HEK293 (cell line): ENCODE results near the gene ELOVL6.

Experiments used
- CTCF ChIP-seq: fragments of 450-650 bp; formaldehyde crosslinking; IDR thresholded peaks from 2 replicates; pipeline ENCODE4 v1.5.1; 2016; ENCODE audit warnings: missing biosample characterization, missing genetic modification characterization
- KLF1 ChIP-seq: fragments of 450-650 bp; formaldehyde crosslinking; IDR thresholded peaks from 2 replicates; pipeline ENCODE4 v1.5.1; 2016; ENCODE audit warnings: missing biosample characterization, missing genetic modification characterization
- KLF9 ChIP-seq: fragments of 450-650 bp; formaldehyde crosslinking; IDR thresholded peaks from 2 replicates; pipeline ENCODE4 v1.5.1; 2016; ENCODE audit warnings: missing biosample characterization, missing genetic modification characterization, low read depth
- PRDM1 ChIP-seq: fragments of 450-650 bp; formaldehyde crosslinking; IDR thresholded peaks from 2 replicates; pipeline ENCODE4; 2016; ENCODE audit warnings: missing biosample characterization, missing genetic modification characterization
- RBAK ChIP-seq: fragments of 450-650 bp; formaldehyde crosslinking; IDR thresholded peaks from 2 replicates; pipeline ENCODE4 v1.5.1; 2016; ENCODE audit warnings: missing biosample characterization, missing genetic modification characterization
- REPIN1 ChIP-seq: fragments of 450-650 bp; formaldehyde crosslinking; IDR thresholded peaks from 2 replicates; pipeline ENCODE4 v1.5.1; 2017; ENCODE audit warnings: missing biosample characterization, missing genetic modification characterization, low read depth
- SP3 ChIP-seq: fragments of 450-650 bp; formaldehyde crosslinking; IDR thresholded peaks from 2 replicates; pipeline ENCODE4 v1.5.1; 2016; ENCODE audit warnings: missing biosample characterization, missing genetic modification characterization
- TSHZ1 ChIP-seq: fragments of 450-650 bp; formaldehyde crosslinking; IDR thresholded peaks from 2 replicates; pipeline ENCODE4 v1.5.1; 2016; ENCODE audit warnings: missing biosample characterization, missing genetic modification characterization, borderline replicate concordance
- ZBTB49 ChIP-seq: fragments of 450-650 bp; formaldehyde crosslinking; IDR thresholded peaks from 2 replicates; pipeline ENCODE4 v1.5.1; 2016; ENCODE audit warnings: missing biosample characterization, missing genetic modification characterization, low read depth
- ZFP3 ChIP-seq: fragments of 450-650 bp; formaldehyde crosslinking; IDR thresholded peaks from 2 replicates; pipeline ENCODE4 v1.5.1; 2016; ENCODE audit warnings: low read depth, missing biosample characterization, missing genetic modification characterization
- ZNF132 ChIP-seq: fragments of 450-650 bp; formaldehyde crosslinking; IDR thresholded peaks from 2 replicates; pipeline ENCODE4 v1.5.1; 2017; ENCODE audit warnings: missing biosample characterization, missing genetic modification characterization, borderline replicate concordance
- ZNF157 ChIP-seq: fragments of 450-650 bp; formaldehyde crosslinking; IDR thresholded peaks from 2 replicates; pipeline ENCODE4 v1.5.1; 2016; ENCODE audit warnings: missing biosample characterization, missing genetic modification characterization
- ZNF2 ChIP-seq: fragments of 450-650 bp; formaldehyde crosslinking; IDR thresholded peaks from 2 replicates; pipeline ENCODE4 v1.5.1; 2016; ENCODE audit warnings: missing biosample characterization, missing genetic modification characterization
- ZNF280D ChIP-seq: fragments of 450-650 bp; formaldehyde crosslinking; IDR thresholded peaks from 2 replicates; pipeline ENCODE4 v1.5.1; 2016; ENCODE audit warnings: missing biosample characterization, missing genetic modification characterization
- ZNF335 ChIP-seq: fragments of 450-650 bp; formaldehyde crosslinking; conservative IDR thresholded peaks from 2 replicates; pipeline ENCODE4 v1.5.1; 2016; ENCODE audit warnings: missing biosample characterization, missing genetic modification characterization
- ZNF366 ChIP-seq: fragments of 450-650 bp; formaldehyde crosslinking; conservative IDR thresholded peaks from 2 replicates; pipeline ENCODE4 v1.5.1; 2016; ENCODE audit warnings: missing biosample characterization, missing genetic modification characterization
- ZNF404 ChIP-seq: fragments of 450-650 bp; formaldehyde crosslinking; IDR thresholded peaks from 2 replicates; pipeline ENCODE4 v1.5.1; 2017; ENCODE audit warnings: missing biosample characterization, missing genetic modification characterization
- ZNF555 ChIP-seq: fragments of 450-650 bp; formaldehyde crosslinking; conservative IDR thresholded peaks from 2 replicates; pipeline ENCODE4 v1.5.1; 2017; ENCODE audit warnings: missing biosample characterization, mild to moderate bottlenecking, missing genetic modification characterization, inconsistent platforms
- ZNF610 ChIP-seq: fragments of 450-650 bp; formaldehyde crosslinking; IDR thresholded peaks from 2 replicates; pipeline ENCODE4 v1.5.1; 2016; ENCODE audit warnings: missing biosample characterization, missing genetic modification characterization, borderline replicate concordance
- ZNF701 ChIP-seq: fragments of 450-650 bp; formaldehyde crosslinking; IDR thresholded peaks from 2 replicates; pipeline ENCODE4 v1.5.1; 2016; ENCODE audit warnings: missing biosample characterization, missing genetic modification characterization
- ZNF707 ChIP-seq: fragments of 450-650 bp; formaldehyde crosslinking; IDR thresholded peaks from 2 replicates; pipeline ENCODE4 v1.5.1; 2016; ENCODE audit warnings: missing biosample characterization, missing genetic modification characterization
- ZNF830 ChIP-seq: fragments of 450-650 bp; IDR thresholded peaks from 2 replicates; pipeline ENCODE4 v1.5.0; 2018; ENCODE audit warnings: missing biosample characterization, missing genetic modification characterization, low read depth, mild to moderate bottlenecking, moderate library complexity

ELOVL6 gene

GRCh38 chr4:109998867-109999584 lies 199.4 kb downstream of the ELOVL6 start (continued):
- TF ChIP-seq ZNF555 (tag by site-specific recombination) = no peak
- TF ChIP-seq KLF9 = no peak
- no peak for TF ChIP-seq ZNF157 (tag by site-specific recombination)
- peak; percentile 71 for TF ChIP-seq PRDM1 (tag by site-specific recombination)
- TF ChIP-seq ZNF404 = no peak
- TF ChIP-seq ZNF701 (tag by site-specific recombination) = no peak
- no peak for TF ChIP-seq ZFP3 (tag by site-specific recombination)
- no peak for TF ChIP-seq RBAK (tag by site-specific recombination)
- TF ChIP-seq KLF1 (tag by site-specific recombination) = no peak
- TF ChIP-seq CTCF (tag by site-specific recombination) = peak; percentile 41; the same call in 1 of the 2 replicates
- TF ChIP-seq ZNF132 (tag by site-specific recombination) = no peak
- TF ChIP-seq REPIN1 (tag by site-specific recombination) = no peak
- no peak for TF ChIP-seq SP3 (tag by site-specific recombination)
- TF ChIP-seq ZNF707 (tag by site-specific recombination) = no peak
- no peak for TF ChIP-seq ZNF830 (tag by site-specific recombination)
- TF ChIP-seq ZNF366 (tag by site-specific recombination) = no peak
- no peak for TF ChIP-seq ZBTB49 (tag by site-specific recombination)
- no peak for TF ChIP-seq ZNF610 (tag by site-specific recombination)
- no peak for TF ChIP-seq ZNF335 (tag by site-specific recombination)
- no peak for TF ChIP-seq ZNF280D (tag by site-specific recombination)
- no peak for TF ChIP-seq ZNF2 (tag by site-specific recombination)
- no peak for TF ChIP-seq TSHZ1 (tag by site-specific recombination)
- TF ChIP-seq, all 188 proteins: peak for 5
